Measurements from ENCODE around the gene OR4F3.
"Not testable (repeated sequence)": the region's sequence is repeated elsewhere in the genome, so short reads cannot be mapped to it uniquely, and the experiment has no call there.

GRCh38 chr5:181366968-181367367 lies at the start of gene OR4F3:
- not testable (repeated sequence) for TF ChIP-seq CTCF, POLR2A (IDR thresholded peaks at IDR 0.05)

All from lower leg skin (tissue), 3 donors.